ENCODE measurements around the gene ABR.
A peak's percentile ranks its signal among the peaks of the same experiment; 100 is the strongest.

The ABR gene

DNA sequence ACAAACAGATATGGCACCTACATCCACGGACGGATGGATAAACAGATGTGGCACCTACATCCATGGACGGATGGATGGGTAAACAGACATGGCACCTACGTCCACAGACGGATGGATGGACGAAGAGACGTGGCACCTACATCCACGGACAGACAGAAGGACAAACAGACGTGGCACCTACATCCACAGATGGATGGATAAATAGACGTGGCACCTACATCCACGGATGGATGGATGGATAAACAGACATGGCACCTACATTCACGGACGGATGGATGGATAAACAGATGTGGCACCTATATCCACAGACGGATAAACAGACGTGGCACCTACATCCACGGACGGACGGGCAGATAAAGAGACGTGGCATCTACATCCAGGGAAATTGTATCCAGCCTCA, 137.3 kb downstream of the ABR start:
- DNase-seq, result no peak

DNA sequence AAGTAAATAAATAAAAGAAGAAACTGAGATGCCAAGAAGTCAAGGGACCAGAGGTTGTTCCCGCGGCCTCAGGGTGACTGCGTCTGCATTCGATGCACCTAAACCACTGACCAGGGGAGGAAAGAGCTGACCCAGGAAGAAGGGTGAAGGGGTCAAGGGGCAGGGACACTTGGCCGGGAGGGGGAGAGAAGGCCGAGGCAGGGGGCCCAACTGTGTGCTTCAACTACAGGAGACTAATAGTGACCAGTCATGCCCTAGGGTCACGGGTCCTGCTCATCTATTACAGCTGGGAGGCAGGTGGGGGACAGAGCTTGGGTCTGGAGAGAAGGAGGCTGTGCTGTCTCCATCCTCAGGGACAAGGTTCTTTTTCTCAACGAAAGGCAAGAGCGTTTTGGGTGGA, 138.0 kb downstream of the ABR start:
- DNase-seq, result no peak

GRCh38 chr17:1040216-1040600, 139.6 kb downstream of the ABR start:
- no peak for DNase-seq

DNA sequence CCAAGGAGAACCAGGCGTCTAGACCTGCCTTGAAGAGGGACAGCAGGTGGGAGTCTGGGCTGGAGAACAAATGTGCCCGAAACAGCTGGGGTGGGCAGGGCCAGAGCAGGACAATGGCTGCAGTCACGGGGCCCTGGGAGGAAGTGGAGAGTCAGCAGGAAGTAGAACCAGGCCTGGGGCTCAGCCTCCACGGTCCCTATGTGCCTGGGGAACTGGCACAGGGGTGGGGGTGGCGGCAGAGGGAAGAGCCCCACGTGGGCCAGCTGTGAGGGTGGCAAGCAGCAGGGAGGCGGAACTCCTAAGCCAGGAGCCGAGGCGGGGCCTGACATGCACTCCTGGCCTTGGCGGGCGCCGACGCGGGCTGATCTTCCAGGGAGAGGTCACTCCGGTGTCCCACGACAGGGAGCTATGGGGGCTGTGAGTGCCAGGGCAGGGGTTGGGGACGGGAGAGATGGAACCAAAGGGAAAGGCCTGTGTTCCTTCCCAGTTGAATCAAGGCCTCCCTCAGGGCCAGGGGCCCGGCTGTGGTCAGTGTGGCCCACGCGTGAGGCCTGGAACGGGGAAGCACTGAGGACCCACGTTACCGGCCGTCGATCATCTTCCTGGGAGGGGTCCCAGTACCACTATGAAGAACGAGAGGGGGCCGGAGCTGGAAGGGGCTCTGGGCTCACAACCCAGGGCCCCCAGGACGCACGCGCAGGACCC, 140.1 kb downstream of the ABR start:
- peak; percentile 15 for DNase-seq

- no peak for DNase-seq
Observed at GRCh38 chr17:1039123-1039507, 140.7 kb downstream of the ABR start.

DNA sequence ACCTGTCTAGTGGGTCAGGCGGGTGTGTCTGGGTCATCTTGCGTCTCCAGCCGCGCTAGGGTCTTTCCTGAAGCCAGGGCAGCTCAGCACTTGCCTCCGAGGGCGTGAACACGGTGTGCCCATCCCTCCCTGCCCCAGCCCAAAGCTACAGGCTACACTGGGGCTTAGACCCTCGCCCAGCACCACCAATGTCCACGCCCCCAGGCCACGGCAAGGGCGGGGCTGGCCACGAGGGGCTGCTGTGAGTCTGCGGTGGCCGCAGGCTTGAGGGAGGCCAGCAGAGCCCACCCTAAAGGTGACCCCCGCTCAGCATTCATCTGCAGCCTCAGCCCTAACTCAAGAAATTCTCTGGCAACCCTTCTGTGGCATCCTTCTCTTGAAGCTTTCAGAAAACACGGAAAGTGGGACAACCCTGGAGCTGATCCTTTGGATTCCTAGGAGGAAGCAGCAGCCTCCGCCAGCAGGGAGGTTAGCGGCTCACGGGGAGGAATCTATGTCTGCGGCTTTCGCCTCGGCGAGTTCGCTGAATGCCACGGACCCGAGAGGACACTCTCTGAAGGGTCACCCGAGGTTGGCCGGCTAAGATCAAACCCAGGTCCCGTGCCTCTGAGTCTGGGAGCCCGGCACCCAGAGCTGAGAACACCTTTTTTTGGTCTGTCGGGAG, 141.2 kb downstream of the ABR start:
- no peak for DNase-seq

DNA sequence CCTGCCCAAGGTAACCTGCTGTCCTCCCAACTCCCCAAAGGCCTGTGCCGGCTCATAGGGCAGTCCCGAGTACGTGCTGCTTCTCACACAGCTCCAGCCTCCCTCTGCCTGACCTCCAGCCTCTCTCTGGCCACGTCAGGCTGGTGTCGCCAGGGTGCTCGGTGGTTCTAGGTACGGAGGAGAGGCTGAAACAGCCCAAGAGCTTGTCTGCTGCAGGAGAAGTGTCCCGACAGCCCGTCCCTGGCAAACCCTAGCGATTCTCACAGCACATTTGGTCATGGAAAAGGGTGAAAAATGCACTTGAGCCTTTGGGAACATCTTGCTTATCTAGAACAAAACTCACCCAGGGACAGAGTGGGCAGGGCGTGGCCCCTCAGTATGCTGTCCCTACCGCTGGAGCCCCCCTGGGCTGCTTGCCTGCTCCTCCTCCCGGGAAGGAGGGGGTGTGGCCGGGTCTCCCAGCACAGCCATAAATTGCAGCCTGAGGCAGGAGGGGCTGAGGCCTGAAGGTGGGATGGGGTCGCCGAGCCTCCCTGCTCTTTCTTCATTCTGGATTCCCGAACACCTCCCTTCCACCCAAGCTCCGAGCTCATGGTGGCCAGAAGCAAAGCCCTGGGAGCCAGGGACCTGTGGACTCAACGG, 142.4 kb downstream of the ABR start:
- DNase-seq, result no peak

DNA sequence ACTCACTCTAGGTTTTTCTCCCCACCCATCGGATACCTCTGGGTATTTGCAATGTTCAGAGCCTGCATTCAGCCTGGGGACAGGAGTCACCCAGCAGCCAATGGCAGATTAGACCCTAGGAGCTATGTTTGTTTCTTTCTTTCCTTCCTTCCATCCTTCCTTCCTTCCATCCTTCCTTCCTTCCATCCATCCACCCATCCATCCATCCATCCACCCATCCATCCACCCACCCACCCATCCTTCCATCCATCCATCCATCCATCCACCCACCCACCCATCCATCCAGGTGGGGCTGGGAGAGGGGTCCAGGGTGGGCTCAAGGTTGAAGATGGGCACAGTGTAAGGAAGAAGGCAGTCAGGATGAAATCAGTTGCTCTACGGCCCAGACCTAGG, 142.9 kb downstream of the ABR start:
- DNase-seq, result no peak

GRCh38 chr17:1036171-1036844, 143.5 kb downstream of the ABR start:
- no peak for DNase-seq

- no peak for DNase-seq
Observed at GRCh38 chr17:1035546-1036170, 144.1 kb downstream of the ABR start.

DNA sequence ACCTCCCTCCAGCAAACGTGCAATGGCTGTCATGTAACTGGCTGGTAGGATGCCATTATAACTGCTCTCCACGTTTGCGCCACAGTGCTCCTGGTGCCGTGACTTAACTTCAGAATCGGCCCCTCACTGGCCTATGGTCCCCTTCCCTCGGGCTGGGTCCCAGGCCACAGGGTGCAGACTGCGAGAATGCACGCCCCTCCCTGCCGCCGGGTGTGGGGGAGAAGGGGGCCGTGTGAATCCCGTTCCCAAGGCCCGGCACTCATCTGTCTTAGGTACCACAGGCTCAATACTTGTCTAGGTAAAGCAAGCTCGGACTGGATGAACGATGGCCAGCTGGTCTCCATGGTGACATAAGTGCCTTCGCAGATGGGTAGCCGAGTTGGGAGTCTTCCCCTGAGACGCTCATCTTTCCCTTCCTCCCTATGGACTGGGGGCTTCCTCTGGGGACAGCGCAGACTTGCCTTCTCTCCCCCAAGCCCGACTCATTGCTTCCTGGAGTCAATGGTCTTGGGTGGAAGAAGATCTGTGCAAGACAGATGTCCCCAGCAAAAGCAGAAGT, 145.1 kb downstream of the ABR start:
- DNase-seq, result no peak

GRCh38 chr17:1033503-1033902, 146.3 kb downstream of the ABR start:
- DNase-seq, result no peak

DNA sequence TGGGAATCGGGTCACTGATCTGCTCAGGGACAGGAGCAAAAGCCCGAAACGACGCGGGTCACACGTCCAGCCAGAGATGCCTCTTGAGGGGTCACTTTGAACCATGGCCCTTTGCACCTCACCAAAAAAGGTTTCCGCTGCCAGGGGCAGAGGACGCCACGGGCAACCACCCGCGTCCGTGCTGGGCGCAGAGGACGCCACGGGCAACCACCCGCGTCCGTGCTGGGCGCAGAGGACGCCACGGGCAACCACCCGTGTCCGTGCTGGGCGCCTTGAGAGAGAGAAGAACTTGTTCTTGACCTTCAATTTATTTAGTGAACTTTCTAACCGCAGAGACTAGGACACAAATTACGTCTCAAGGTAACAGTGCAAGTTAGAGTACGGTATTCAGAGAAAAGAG, 147.4 kb downstream of the ABR start:
- DNase-seq, result no peak

DNA sequence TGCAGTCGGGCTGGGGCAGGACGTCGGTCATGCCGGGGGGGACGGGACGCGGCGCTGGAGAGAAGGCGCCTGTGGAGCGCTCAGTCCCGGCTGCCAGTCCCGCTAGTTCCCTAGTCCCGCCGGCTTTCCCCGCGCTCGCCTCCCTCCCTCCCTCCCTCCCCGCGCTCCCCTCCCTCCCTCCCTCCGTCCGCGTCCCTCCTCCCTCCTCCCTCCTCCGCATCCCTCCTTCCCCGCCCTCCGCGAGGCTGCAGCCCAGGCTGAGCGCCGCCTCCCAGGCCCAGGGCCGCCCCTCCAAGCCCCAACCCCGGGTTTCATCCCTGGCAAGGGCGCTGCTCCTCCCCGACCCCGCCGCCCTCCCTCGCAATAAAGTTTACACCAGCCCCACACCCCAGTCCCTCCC, 148.1 kb downstream of the ABR start:
- no peak for DNase-seq

DNA sequence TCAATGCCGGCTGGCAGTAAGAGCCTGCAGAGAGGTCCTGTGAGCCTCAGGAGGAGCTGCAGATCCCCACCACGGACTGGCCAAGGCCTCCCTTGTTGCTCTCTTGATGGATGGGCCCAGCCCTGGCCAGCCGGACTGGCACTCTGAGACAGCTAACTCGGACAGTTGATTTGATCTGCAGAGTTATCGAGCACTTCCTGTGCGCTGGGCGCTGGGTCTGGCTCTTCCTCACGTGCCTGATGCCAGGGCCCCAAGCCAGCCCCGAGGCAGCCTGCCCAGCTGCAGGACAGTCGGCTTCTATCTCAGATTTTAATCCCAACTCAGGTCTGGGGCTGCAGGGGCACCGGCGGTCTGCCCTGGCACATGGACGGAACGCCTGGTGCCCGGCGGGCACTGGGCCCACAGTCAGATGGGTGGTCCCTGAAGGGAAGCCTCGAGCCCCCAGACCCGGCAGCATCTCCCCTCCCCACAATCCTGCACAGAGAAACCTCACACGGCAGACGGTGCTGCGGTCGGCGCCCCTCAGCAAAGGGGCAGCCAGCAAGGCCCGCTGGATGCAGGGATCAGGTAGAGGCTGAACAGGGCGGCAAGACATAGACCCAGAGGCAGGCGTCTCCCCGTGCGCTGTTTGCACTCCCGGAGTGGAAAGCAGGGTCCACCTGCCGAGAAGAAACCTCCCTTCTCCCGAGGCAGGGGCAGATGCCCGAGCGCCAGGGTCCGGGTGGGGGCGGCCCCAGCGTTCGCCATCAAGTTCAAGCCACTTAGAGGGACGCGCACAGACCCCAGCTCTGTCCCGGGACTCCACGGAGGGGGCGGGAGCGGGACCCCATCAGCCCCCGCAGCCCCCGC, 148.9 kb downstream of the ABR start:
- no peak for DNase-seq

- DNase-seq, result no peak
Observed at GRCh38 chr17:1029922-1030644, 149.7 kb downstream of the ABR start.

DNA sequence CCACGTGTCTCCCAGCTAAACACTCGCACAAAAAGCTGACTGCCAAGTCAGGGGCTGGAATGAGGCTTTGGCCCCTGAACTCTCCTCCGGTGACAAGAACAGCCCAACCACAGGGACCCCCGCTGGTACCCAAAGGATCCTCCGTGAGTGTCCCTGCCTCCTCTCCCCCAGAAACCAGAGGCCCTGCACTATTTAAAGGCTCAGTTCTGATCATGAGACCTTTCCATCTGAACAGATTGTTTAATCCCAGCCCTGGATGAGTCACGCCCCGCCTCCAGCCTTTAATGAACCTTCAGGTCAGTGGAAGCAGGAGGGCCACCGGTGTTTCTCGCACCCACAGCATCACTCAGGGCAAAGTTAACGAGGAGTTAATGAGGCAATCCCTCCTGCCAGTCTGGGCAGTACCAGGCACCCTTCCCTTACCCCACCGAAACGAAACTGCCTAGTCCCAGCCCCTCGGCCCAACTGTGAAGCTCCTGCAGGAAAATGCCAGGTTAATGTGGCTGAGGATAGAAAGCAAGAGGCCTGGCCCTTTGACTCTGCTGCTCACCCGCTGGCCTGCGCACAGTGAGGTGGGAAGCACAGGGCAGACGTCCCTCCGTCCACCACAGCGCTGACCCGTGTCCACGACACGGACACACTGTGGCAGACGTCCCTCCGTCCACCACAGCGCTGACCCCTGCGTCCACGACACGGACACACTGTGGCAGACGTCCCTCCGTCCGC, 150.4 kb downstream of the ABR start:
- no peak for DNase-seq

DNA sequence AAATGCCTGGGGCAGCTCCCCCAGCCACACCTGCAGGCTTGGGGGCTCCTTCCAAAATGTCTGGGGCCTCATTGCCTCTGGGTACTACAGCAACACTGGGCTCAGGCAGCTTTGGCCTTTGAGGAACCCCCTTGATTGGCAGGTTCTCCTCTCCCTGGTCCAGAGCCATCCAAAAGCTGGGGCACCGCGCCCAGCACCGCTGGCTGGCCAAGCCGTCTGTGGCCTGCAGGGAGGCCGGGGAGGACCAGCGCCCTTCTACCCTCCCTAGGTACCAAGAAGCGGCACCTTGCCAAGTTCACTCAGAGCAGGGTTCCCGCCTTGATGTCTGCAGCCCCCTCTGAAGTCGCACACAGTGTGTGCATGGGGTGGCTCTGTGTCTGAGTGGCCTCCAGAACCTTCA, 152.7 kb downstream of the ABR start:
- no peak for DNase-seq

- no peak for DNase-seq
Observed at GRCh38 chr17:1026599-1026975, 153.2 kb downstream of the ABR start.

DNA sequence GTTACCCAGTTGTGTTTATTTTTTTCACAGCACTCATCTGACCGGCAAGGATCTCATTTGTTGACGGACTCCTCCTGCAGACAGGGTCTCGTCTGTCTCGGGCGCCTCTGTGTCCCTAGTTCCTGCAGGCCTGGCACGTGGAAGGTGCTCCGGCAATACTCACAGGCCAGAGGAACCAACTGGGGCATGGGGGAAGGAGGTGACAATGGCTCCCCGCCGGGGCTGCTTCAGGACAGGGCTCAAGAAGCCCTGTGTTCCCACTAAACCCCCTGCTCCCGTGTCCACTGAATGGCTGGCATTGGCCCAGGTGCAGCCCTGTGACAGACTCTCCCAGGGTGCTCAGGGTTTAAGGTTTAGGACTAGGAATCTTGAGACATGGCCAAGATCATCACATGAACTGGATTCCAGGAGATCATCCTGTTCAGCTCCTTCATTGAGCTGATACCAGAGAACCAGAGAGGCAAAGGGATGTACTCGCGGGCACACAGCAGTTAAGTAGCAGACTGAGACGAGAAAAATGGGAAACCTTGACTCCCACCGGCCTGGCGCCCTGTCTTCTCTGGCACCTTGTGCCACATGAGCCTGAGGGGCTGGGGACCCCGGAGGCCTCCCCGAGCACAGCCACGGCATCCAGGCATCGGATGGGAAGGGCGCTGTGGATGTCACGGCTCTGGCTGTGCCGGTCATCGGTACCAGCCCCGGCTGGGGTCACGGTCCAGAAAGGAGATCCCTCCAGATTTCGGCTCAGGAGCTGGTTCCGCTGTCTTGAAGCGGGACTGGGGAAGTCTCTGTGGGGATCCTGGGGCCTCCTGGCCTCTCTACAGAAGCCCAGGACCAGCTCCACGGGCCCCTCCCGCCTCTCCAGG, 153.8 kb downstream of the ABR start:
- no peak for DNase-seq
